Measurements from ENCODE around the gene REXO4. TPM values are rescaled to one million over a fixed set of nuclear protein-coding genes. Genes with fewer than 3 reads are reported as not detected.

REXO4 gene
- polyA plus RNA-seq, 1 donor from 2014 or later = 16.1 TPM

GRCh38 chr9:133389025-133389557, 28.7 kb downstream of the REXO4 start:
- Histone ChIP-seq H3K9me3 (ENCODE audit: low read length) (no peaks in the 10 kb centered on the region), H3K4me3 (ENCODE audit: low read length) (no peak overlapping the region), H4K20me1 (ENCODE audit: insufficient read depth) (no peaks in the 10 kb centered on the region), H2AFZ (ENCODE audit: low read depth, low read length) (no peak overlapping the region), H3K79me2 (replicated peaks; ENCODE audit: insufficient read depth, low read length) (no peaks in the 10 kb centered on the region), H3K9ac (ENCODE audit: low read length) (no peak overlapping the region), H3K36me3 (ENCODE audit: insufficient read depth, low read length) (no peaks in the 10 kb centered on the region), H3F3A (ENCODE audit: insufficient read depth, low read length, poor library complexity, severe bottlenecking) (no peaks in the 10 kb centered on the region), H3K4me2 (ENCODE audit: low read length) (no peak overlapping the region), H3K9me2 (ENCODE audit: insufficient read depth, low read length) (no peaks in the 10 kb centered on the region), H3K27me3 (ENCODE audit: insufficient read depth, low read depth, low read length) (no peaks in the 10 kb centered on the region), H3K27ac (ENCODE audit: low read length) (no peak overlapping the region)
- no peak for TF ChIP-seq REST (IDR thresholded peaks at IDR 0.05; ENCODE audit: borderline replicate concordance)

DNA sequence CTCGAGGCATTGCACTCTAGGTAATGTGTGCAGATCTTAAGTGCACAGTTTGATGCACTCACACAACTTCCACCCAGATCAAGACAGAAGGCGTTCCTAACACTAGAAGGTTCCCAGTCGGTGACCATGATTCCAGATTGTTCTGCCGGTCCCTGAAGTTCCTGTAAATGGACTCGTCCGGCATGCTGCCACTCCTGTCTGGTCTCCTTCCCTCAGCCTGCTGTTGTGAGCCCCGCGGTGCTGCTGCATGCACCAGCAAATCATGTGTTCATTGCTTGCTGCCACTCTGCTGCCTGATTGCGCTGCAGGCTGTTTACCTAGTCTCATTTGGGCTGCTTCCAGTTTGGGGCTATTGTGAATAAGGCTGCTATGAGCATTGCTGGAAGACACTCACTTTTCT, 30.1 kb downstream of the REXO4 start:
- Histone ChIP-seq H3K36me3 (ENCODE audit: insufficient read depth, low read length) (no peaks in the 10 kb centered on the region), H3K79me2 (replicated peaks; ENCODE audit: insufficient read depth, low read length) (no peaks in the 10 kb centered on the region), H3K4me2 (ENCODE audit: low read length) (no peak overlapping the region), H3K27ac (ENCODE audit: low read length) (no peak overlapping the region), H3F3A (ENCODE audit: insufficient read depth, low read length, poor library complexity, severe bottlenecking) (no peaks in the 10 kb centered on the region), H3K9me2 (ENCODE audit: insufficient read depth, low read length) (no peaks in the 10 kb centered on the region), H3K9ac (ENCODE audit: low read length) (no peak overlapping the region), H4K20me1 (ENCODE audit: insufficient read depth) (no peaks in the 10 kb centered on the region), H3K27me3 (ENCODE audit: insufficient read depth, low read depth, low read length) (no peaks in the 10 kb centered on the region), H3K4me3 (ENCODE audit: low read length) (no peak overlapping the region), H2AFZ (ENCODE audit: low read depth, low read length) (no peak overlapping the region), H3K9me3 (ENCODE audit: low read length) (no peaks in the 10 kb centered on the region)
- TF ChIP-seq TAF1 (IDR thresholded peaks at IDR 0.05; ENCODE audit: low read depth) (no peak), CTCF (IDR thresholded peaks at IDR 0.05; ENCODE audit: poor library complexity, severe bottlenecking) (no peak), REST (IDR thresholded peaks at IDR 0.05; ENCODE audit: borderline replicate concordance) (no peak), POLR2AphosphoS5 (IDR thresholded peaks at IDR 0.05) (no peak), RAD21 (conservative IDR thresholded peaks at IDR 0.05) (no peak), EZH2 (IDR thresholded peaks at IDR 0.05; ENCODE audit: borderline replicate concordance, insufficient read depth, low read length, poor library complexity, severe bottlenecking) (no peak), MXI1 (conservative IDR thresholded peaks at IDR 0.05; ENCODE audit: poor library complexity, severe bottlenecking) (no peak), SMC3 (conservative IDR thresholded peaks at IDR 0.05; ENCODE audit: poor library complexity) (no peak), EP300 (conservative IDR thresholded peaks at IDR 0.05; ENCODE audit: poor library complexity, severe bottlenecking) (no peak)

Measured in neural cell (in vitro differentiated cells).